H9 (cell line): ENCODE data around the gene ALLC. TPM values are rescaled to one million over a fixed set of nuclear protein-coding genes. Genes with fewer than 3 reads are reported as not detected.

ENCODE experiments used
- DNase-seq: peaks from one replicate; pipeline ENCODE4 v3.0.0-alpha.2; 2017
- H2AFZ ChIP-seq: one replicate; pipeline ENCODE4 v1.6.1; 2013; ENCODE audit warnings: mild to moderate bottlenecking, low read length, control low read depth, moderate library complexity
- H2AK5ac ChIP-seq: 2 replicates; pipeline ENCODE4 v1.6.1; 2013; ENCODE audit warnings: low read length, control low read depth, mixed read lengths; ENCODE audit not compliant: insufficient read length
- H2BK120ac ChIP-seq: one replicate; pipeline ENCODE4 v1.6.1; 2013; ENCODE audit warnings: low read depth, mild to moderate bottlenecking, low read length, control low read depth, inconsistent platforms; ENCODE audit not compliant: poor library complexity, severe bottlenecking
- H2BK12ac ChIP-seq: 2 replicates; pipeline ENCODE4 v1.6.1; 2013; ENCODE audit warnings: low read length, control low read depth, mixed read lengths, low read depth; ENCODE audit not compliant: insufficient read length
- H2BK15ac ChIP-seq: 2 replicates; pipeline ENCODE4 v1.6.1; 2013; ENCODE audit warnings: low read depth, low read length, control low read depth
- H2BK20ac ChIP-seq: one replicate; pipeline ENCODE4 v1.6.1; 2013; ENCODE audit warnings: low read depth, mild to moderate bottlenecking, low read length, control low read depth, inconsistent platforms; ENCODE audit not compliant: poor library complexity, severe bottlenecking
- H2BK5ac ChIP-seq: 2 replicates; pipeline ENCODE4 v1.6.1; 2013; ENCODE audit warnings: low read length, control low read depth, mixed read lengths; ENCODE audit not compliant: insufficient read length
- H3K14ac ChIP-seq: 2 replicates; pipeline ENCODE4 v1.6.1; 2013; ENCODE audit warnings: low read length, control low read depth; ENCODE audit not compliant: insufficient read depth
- H3K18ac ChIP-seq: 2 replicates; pipeline ENCODE4 v1.6.1; 2013; ENCODE audit warnings: low read depth, mild to moderate bottlenecking, mixed read lengths, low read length, control low read depth; ENCODE audit not compliant: insufficient read length
- H3K23ac ChIP-seq: 2 replicates; pipeline ENCODE4 v1.6.1; 2013; ENCODE audit warnings: low read length, control low read depth, mixed read lengths, low read depth; ENCODE audit not compliant: insufficient read length
- H3K23me2 ChIP-seq: 2 replicates; pipeline ENCODE4 v1.6.1; 2013; ENCODE audit warnings: low read depth, mild to moderate bottlenecking, mixed read lengths, low read length, control low read depth; ENCODE audit not compliant: insufficient read length, poor library complexity, severe bottlenecking
- H3K27ac ChIP-seq: 2 replicates; pipeline ENCODE4 v1.5.1; 2013; ENCODE audit warnings: low read length, control low read depth, mixed read lengths, low read depth; ENCODE audit not compliant: insufficient read length
- H3K27me3 ChIP-seq: 2 replicates; pipeline ENCODE4 v1.6.1; 2013; ENCODE audit warnings: low read length, control low read depth, inconsistent platforms; ENCODE audit not compliant: insufficient read depth
- H3K4ac ChIP-seq: 2 replicates; pipeline ENCODE4 v1.6.1; 2013; ENCODE audit warnings: low read depth, mild to moderate bottlenecking, control low read depth, inconsistent platforms, low read length, moderate library complexity
- H3K4me1 ChIP-seq: 2 replicates; pipeline ENCODE4 v1.6.1; 2013; ENCODE audit warnings: low read length, control low read depth, inconsistent platforms; ENCODE audit not compliant: insufficient read depth
- H3K4me2 ChIP-seq: 2 replicates; pipeline ENCODE4 v1.6.1; 2013; ENCODE audit warnings: low read length, control low read depth, mixed read lengths; ENCODE audit not compliant: insufficient read length, insufficient read depth
- H3K56ac ChIP-seq: 2 replicates; pipeline ENCODE4 v1.6.1; 2013; ENCODE audit warnings: low read depth, mild to moderate bottlenecking, mixed read lengths, low read length, control low read depth; ENCODE audit not compliant: insufficient read length
- H3K79me1 ChIP-seq: 2 replicates; pipeline ENCODE4 v1.6.1; 2013; ENCODE audit warnings: low read depth, mild to moderate bottlenecking, moderate library complexity, low read length, control low read depth, inconsistent platforms; ENCODE audit not compliant: insufficient read depth, poor library complexity, severe bottlenecking
- H3K79me2 ChIP-seq: 2 replicates; pipeline ENCODE4 v1.6.1; 2013; ENCODE audit warnings: low read length, control low read depth, inconsistent platforms; ENCODE audit not compliant: insufficient read depth
- H3K9ac ChIP-seq: 2 replicates; pipeline ENCODE4 v1.6.1; 2013; ENCODE audit warnings: low read length, control low read depth, mixed read lengths; ENCODE audit not compliant: insufficient read length; ENCODE audit errors: extremely low read depth
- H3K9me3 ChIP-seq: one replicate; pipeline ENCODE4 v1.6.1; 2013; ENCODE audit warnings: low read depth, low read length, inconsistent platforms; ENCODE audit not compliant: control insufficient read depth
- H3T11ph ChIP-seq: one replicate; pipeline ENCODE4 v1.6.1; 2013; ENCODE audit warnings: mild to moderate bottlenecking, low read length, control low read depth, inconsistent platforms
- H4K20me1 ChIP-seq: one replicate; pipeline ENCODE4 v1.6.1; 2013; ENCODE audit not compliant: control insufficient read depth, insufficient read length, insufficient read depth
- H4K5ac ChIP-seq: 2 replicates; pipeline ENCODE4 v1.6.1; 2013; ENCODE audit warnings: low read depth, mild to moderate bottlenecking, mixed read lengths, low read length, control low read depth; ENCODE audit not compliant: insufficient read length
- H4K8ac ChIP-seq: replicated peaks from 2 replicates; pipeline ENCODE4 v1.6.1; 2013; ENCODE audit warnings: low read length, control low read depth, mixed read lengths, low read depth; ENCODE audit not compliant: insufficient read length
- H4K91ac ChIP-seq: 2 replicates; pipeline ENCODE4 v1.6.1; 2013; ENCODE audit warnings: low read depth, mild to moderate bottlenecking, moderate library complexity, mixed read lengths, low read length, control low read depth; ENCODE audit not compliant: insufficient read length
- H3K27ac Mint-ChIP-seq, 3 experiments: 2 replicates in 2 of 3; 3 replicates in 1 of 3; pipeline ENCODE4 v1.8.0; 2020 to 2021; ENCODE audit warnings: mixed read lengths in 3 of 3, mild to moderate bottlenecking in 1 of 3, moderate library complexity in 1 of 3
- H3K27me3 Mint-ChIP-seq: 2 replicates; pipeline ENCODE4 v1.8.0; 2021; ENCODE audit warnings: low read depth, mild to moderate bottlenecking, moderate library complexity, mixed read lengths
- H3K36me3 Mint-ChIP-seq, 3 experiments: 2 replicates in 2 of 3; 3 replicates in 1 of 3; pipeline ENCODE4 v1.8.0; 2020 to 2021; ENCODE audit warnings: low read depth in 3 of 3, mixed read lengths in 3 of 3; ENCODE audit not compliant: insufficient read depth in 1 of 3
- H3K4me1 Mint-ChIP-seq, 2 experiments: 2 replicates each; pipeline ENCODE4 v1.8.0; 2020; ENCODE audit warnings: mixed read lengths in 2 of 2
- H3K4me3 Mint-ChIP-seq, 2 experiments: 2 replicates in 1 of 2; 3 replicates in 1 of 2; pipeline ENCODE4 v1.8.0; 2020 to 2021; ENCODE audit warnings: mild to moderate bottlenecking in 2 of 2, mixed read lengths in 2 of 2, moderate library complexity in 1 of 2
- H3K9me3 Mint-ChIP-seq, 2 experiments: 2 replicates in 1 of 2; 3 replicates in 1 of 2; pipeline ENCODE4 v1.8.0; 2020; ENCODE audit warnings: mild to moderate bottlenecking in 2 of 2, mixed read lengths in 2 of 2, moderate library complexity in 1 of 2
- CTCF ChIP-seq: fragments of 200-600 bp; sonication (generic); conservative IDR thresholded peaks from 3 replicates; pipeline ENCODE4 v1.8.0; 2021; ENCODE audit warnings: antibody characterized with exemption, mild to moderate bottlenecking
- WGBS: extraction: QIAGEN DNeasy Blood & Tissue Kit; methylation state at CpG from one replicate; pipeline ENCODE4 v1.1.7; 2013; ENCODE audit warnings: missing lambda C conversion rate, low lambda C conversion rate, mixed read lengths; ENCODE audit not compliant: insufficient read length; ENCODE audit errors: extremely low coverage; 5-methylcytosine and 5-hydroxymethylcytosine counted together
- total RNA-seq: library from RNA; stranded (reverse); gene quantifications from 2 replicates; pipeline ENCODE4 v1.2.1, GENCODE V29; 2021

The ALLC gene
- total RNA-seq, 1 experiment from 2014 or later: not detected

DNA sequence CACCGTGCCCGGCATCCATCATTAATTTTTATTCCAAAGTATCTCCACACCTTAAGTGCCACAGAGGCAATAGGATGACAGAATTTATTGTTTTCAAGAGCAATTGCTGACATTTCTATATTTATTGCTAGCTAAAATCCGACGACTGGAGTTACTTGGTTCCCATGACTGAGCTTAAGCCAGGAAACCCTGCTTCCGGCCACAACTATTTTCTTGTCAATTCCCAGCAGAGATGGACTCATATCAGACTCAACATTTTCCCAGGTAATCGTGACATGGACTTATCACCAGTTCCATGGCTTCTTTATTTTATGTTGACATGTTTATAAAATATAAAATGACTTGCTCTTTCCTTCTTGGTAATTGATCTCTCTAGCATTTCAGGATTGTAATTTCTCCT is 24.8 kb downstream of the ALLC start:
- H3K4me3 Mint-ChIP-seq: no peak overlapping the region
- no peaks in the 10 kb centered on the region for H3K79me1 ChIP-seq
- H3K9me3 ChIP-seq: no peaks in the 10 kb centered on the region
- no peak overlapping the region for H2BK15ac ChIP-seq
- H3K23me2 ChIP-seq: no peaks in the 10 kb centered on the region
- H2BK20ac ChIP-seq: no peak overlapping the region
- no peak for DNase-seq
- no peak overlapping the region for H3K4ac ChIP-seq
- H3K9ac ChIP-seq: no peak overlapping the region
- H2AK5ac ChIP-seq: no peak overlapping the region
- H3K4me2 ChIP-seq: no peak overlapping the region
- no peak overlapping the region for H3K23ac ChIP-seq
- H3K36me3 Mint-ChIP-seq: no peaks in the 10 kb centered on the region
- no peak overlapping the region for H3K27ac Mint-ChIP-seq
- TF ChIP-seq CTCF: no peak
- H3K4me1 Mint-ChIP-seq: no peaks in the 10 kb centered on the region
- no peak overlapping the region for H3K27ac ChIP-seq
- no peaks in the 10 kb centered on the region for H3K9me3 Mint-ChIP-seq
- no peak overlapping the region for H3K18ac ChIP-seq
- no peak overlapping the region for H3K56ac ChIP-seq
- no peak overlapping the region for H2BK12ac ChIP-seq
- H2BK120ac ChIP-seq: no peak overlapping the region
- no peaks in the 10 kb centered on the region for H3K4me1 ChIP-seq
- H4K5ac ChIP-seq: no peak overlapping the region
- H4K20me1 ChIP-seq: no peaks in the 10 kb centered on the region
- peaks cover 13% of the 10 kb centered on the region for H3K27me3 Mint-ChIP-seq
- H2BK5ac ChIP-seq: no peak overlapping the region
- H2AFZ ChIP-seq: no peak overlapping the region
- H3K79me2 ChIP-seq: no peaks in the 10 kb centered on the region
- H4K91ac ChIP-seq: no peak overlapping the region
- H3K14ac ChIP-seq: no peak overlapping the region
- H3T11ph ChIP-seq: no peak overlapping the region
- H3K27me3 ChIP-seq: no peaks in the 10 kb centered on the region
- WGBS: no CpG with 5 or more reads among the region's 6 CpGs
- H4K8ac ChIP-seq: no peak overlapping the region
